ENCODE data around the gene HAPLN3.
"Not testable (repeated sequence)": the region's sequence is repeated elsewhere in the genome, so short reads cannot be mapped to it uniquely, and the experiment has no call there.

HAPLN3 gene

DNA sequence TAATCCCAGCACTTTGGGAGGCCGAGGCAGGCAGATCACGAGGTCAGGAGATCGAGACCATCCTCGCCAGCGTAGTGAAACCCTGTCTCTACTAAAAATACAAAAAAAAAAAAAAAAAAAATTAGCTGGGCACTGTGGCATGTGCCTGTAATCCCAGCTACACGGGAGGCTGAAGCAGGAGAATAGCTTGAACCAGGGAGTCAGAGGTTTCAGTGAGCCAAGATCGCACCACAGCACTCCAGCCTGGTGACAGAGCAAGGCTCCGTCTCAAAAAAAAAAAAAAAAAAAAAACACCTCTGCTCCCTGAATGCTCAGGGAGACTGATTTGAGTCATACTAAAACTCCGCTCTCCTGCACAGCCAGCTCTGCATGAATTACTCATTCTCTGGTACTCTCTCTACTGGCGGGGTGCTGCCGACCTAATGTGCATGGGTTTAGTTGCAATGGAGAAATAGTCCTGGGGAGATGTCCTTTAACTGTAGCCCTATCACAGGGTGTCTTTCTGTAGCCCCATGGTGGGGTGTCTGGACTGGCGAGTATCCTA lies 25.6 kb upstream of the HAPLN3 start:
- H3K4me1 ChIP-seq (ENCODE audit: control insufficient read depth, insufficient read depth, low read length); H3K9ac ChIP-seq (ENCODE audit: low read length); H3K27ac ChIP-seq (ENCODE audit: low read depth, low read length); H3K36me3 ChIP-seq (ENCODE audit: control insufficient read depth, insufficient read depth, low read length); H3K4me3 ChIP-seq (ENCODE audit: low read length); H3K27me3 ChIP-seq (ENCODE audit: control insufficient read depth, insufficient read depth, low read length): not testable (repeated sequence)

GRCh38 chr15:88920186-88920891 lies 25.0 kb upstream of the HAPLN3 start:
- H3K4me3 ChIP-seq (ENCODE audit: low read length), result no peak overlapping the region
- H3K27me3 ChIP-seq (ENCODE audit: control insufficient read depth, insufficient read depth, low read length), result peaks cover 2% of the 10 kb centered on the region
- no peaks in the 10 kb centered on the region for H3K36me3 ChIP-seq (ENCODE audit: control insufficient read depth, insufficient read depth, low read length)
- no peaks in the 10 kb centered on the region for H3K4me1 ChIP-seq (ENCODE audit: control insufficient read depth, insufficient read depth, low read length)
- H3K27ac ChIP-seq (ENCODE audit: low read depth, low read length), result no peak overlapping the region
- no peak overlapping the region for H3K9ac ChIP-seq (ENCODE audit: low read length)

- Histone ChIP-seq H3K27ac (ENCODE audit: low read depth, low read length) (no peak overlapping the region), H3K36me3 (ENCODE audit: control insufficient read depth, insufficient read depth, low read length) (no peaks in the 10 kb centered on the region), H3K9ac (ENCODE audit: low read length) (no peak overlapping the region), H3K4me3 (ENCODE audit: low read length) (no peak overlapping the region), H3K27me3 (ENCODE audit: control insufficient read depth, insufficient read depth, low read length) (peaks cover 2% of the 10 kb centered on the region), H3K4me1 (ENCODE audit: control insufficient read depth, insufficient read depth, low read length) (peaks cover under 1% of the 10 kb centered on the region)
Measured at GRCh38 chr15:88918738-88919137, 23.4 kb upstream of the HAPLN3 start.

- H3K4me3 ChIP-seq (ENCODE audit: low read length), result no peak overlapping the region
- no peak overlapping the region for H3K27ac ChIP-seq (ENCODE audit: low read depth, low read length)
- no peaks in the 10 kb centered on the region for H3K36me3 ChIP-seq (ENCODE audit: control insufficient read depth, insufficient read depth, low read length)
Measured at GRCh38 chr15:88917760-88918159, 22.4 kb upstream of the HAPLN3 start.

GRCh38 chr15:88915354-88915753 lies 20.0 kb upstream of the HAPLN3 start:
- Histone ChIP-seq H3K4me3 (ENCODE audit: low read length) (no peak overlapping the region), H3K27ac (ENCODE audit: low read depth, low read length) (no peak overlapping the region), H3K27me3 (ENCODE audit: control insufficient read depth, insufficient read depth, low read length) (peaks cover 2% of the 10 kb centered on the region), H3K9ac (ENCODE audit: low read length) (no peak overlapping the region), H3K4me1 (ENCODE audit: control insufficient read depth, insufficient read depth, low read length) (peaks cover 2% of the 10 kb centered on the region), H3K36me3 (ENCODE audit: control insufficient read depth, insufficient read depth, low read length) (no peaks in the 10 kb centered on the region)

More at GRCh38 chr15:88917760-88918159, 22.4 kb upstream of the HAPLN3 start:
- H3K27me3 ChIP-seq (ENCODE audit: control insufficient read depth, insufficient read depth, low read length), result peaks cover 2% of the 10 kb centered on the region
- H3K4me1 ChIP-seq (ENCODE audit: control insufficient read depth, insufficient read depth, low read length), result peaks cover 2% of the 10 kb centered on the region
- H3K9ac ChIP-seq (ENCODE audit: low read length), result no peak overlapping the region

DNA sequence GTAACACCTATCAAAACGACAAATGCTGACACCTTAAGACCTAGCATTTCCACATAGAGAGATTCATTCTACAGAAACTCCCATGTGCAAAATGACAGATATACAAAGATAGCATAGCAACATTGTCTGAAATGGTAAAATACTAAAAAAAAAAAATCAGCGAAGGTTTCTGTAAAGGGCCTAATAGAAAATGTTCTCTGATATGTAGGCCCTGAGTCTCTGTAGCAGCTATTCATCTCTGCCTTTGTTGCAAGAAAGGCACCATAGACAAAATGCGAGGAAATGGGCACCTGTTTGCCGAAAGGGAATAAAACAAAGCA lies 18.5 kb upstream of the HAPLN3 start:
- no peak overlapping the region for H3K9ac ChIP-seq (ENCODE audit: low read length)
- peaks cover 2% of the 10 kb centered on the region for H3K27me3 ChIP-seq (ENCODE audit: control insufficient read depth, insufficient read depth, low read length)
- H3K4me1 ChIP-seq (ENCODE audit: control insufficient read depth, insufficient read depth, low read length), result peaks cover 2% of the 10 kb centered on the region
- H3K4me3 ChIP-seq (ENCODE audit: low read length), result peak overlapping the region; percentile 78
- H3K36me3 ChIP-seq (ENCODE audit: control insufficient read depth, insufficient read depth, low read length), result no peaks in the 10 kb centered on the region
- no peak overlapping the region for H3K27ac ChIP-seq (ENCODE audit: low read depth, low read length)

DNA sequence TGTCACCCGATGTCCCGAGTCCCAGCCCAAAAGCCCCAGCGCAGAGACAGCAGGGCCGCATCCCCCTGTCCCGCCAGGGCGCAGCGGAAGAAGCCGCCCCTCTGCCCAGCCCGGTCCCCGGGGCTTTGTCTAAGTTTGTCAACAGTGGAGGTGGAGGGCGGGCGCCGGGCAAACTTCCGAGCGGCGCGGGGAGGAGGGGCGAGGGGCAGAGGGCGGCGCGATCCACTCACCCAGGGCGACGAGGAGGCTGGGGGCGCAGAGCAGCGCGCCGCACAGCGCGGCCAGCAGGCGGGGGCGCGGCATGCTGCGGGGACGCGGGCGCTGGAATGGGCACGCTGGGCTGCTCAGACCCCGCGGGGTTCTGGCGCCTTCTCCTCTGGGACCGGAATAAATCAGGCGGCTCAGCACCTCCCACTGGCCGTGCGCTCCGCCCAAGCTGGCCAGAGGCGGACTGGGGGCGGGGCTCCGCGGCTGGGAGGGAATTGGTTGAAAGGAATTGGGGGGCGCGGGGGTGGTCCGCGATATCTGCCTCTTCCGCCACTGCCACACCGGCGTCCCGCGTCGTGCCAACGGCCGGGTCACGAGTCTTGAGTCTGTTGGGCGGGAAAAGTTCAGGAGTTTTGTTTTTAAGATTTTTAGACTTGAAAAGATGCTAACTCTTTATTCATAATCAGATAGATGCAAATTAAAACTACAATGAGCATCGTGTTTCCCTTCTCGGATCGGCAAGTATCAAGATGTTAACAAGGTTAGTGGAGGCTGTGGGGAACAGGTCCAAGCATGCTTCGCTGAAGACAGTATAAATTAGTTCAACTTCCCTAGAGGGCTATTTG lies 17.9 kb upstream of the HAPLN3 start, which contains the start of gene MFGE8:
Gene MFGE8 (minus strand): TSS at position 363 of the 833 bp plus-strand sequence. CDS start 60 bp downstream, at position 303.
- H3K9ac ChIP-seq (ENCODE audit: low read length), result no peak within 1 kb of the TSS
- H3K36me3 ChIP-seq (ENCODE audit: control insufficient read depth, insufficient read depth, low read length), result no peaks in the 10 kb centered on the region
- H3K4me1 ChIP-seq (ENCODE audit: control insufficient read depth, insufficient read depth, low read length), result peaks cover 2% of the 10 kb centered on the region
- peak within 1 kb of the TSS; percentile 7 for H3K27ac ChIP-seq (ENCODE audit: low read depth, low read length)
- peak within 1 kb of the TSS; percentile 78 for H3K4me3 ChIP-seq (ENCODE audit: low read length)
- H3K27me3 ChIP-seq (ENCODE audit: control insufficient read depth, insufficient read depth, low read length), result peaks cover 2% of the 10 kb centered on the region

- Histone ChIP-seq H3K27ac (ENCODE audit: low read depth, low read length) (no peak overlapping the region), H3K4me3 (ENCODE audit: low read length) (peak overlapping the region; percentile 78), H3K9ac (ENCODE audit: low read length) (no peak overlapping the region), H3K27me3 (ENCODE audit: control insufficient read depth, insufficient read depth, low read length) (peaks cover 2% of the 10 kb centered on the region), H3K36me3 (ENCODE audit: control insufficient read depth, insufficient read depth, low read length) (no peaks in the 10 kb centered on the region), H3K4me1 (ENCODE audit: control insufficient read depth, insufficient read depth, low read length) (peaks cover 2% of the 10 kb centered on the region)
Measured at GRCh38 chr15:88912500-88912921, 17.2 kb upstream of the HAPLN3 start.

DNA sequence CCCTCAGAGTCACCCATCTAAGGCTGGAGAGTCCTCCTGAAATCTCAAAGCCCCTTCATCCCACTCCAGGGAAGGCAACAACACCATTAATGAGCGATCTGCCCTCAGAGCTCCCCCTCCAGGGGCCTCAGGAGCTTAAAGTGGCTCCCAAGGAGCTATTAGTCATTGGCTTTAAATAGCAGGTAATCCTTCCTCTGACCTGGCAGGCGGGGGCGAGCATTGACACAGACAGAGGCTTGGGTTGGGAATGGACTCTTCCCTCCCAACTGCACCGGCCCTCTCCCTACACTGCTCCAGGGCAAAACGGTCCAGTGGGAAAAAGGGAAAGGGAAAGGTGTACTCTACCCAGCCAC lies 16.4 kb upstream of the HAPLN3 start:
- H3K4me3 ChIP-seq (ENCODE audit: low read length), result peak overlapping the region; percentile 78
- H3K27ac ChIP-seq (ENCODE audit: low read depth, low read length), result no peak overlapping the region

GRCh38 chr15:88909956-88910831 lies 14.8 kb upstream of the HAPLN3 start:
- no peak overlapping the region for H3K27ac ChIP-seq (ENCODE audit: low read depth, low read length)
- H3K4me3 ChIP-seq (ENCODE audit: low read length), result no peak overlapping the region
- peaks cover 2% of the 10 kb centered on the region for H3K4me1 ChIP-seq (ENCODE audit: control insufficient read depth, insufficient read depth, low read length)
- no peak overlapping the region for H3K9ac ChIP-seq (ENCODE audit: low read length)
- H3K36me3 ChIP-seq (ENCODE audit: control insufficient read depth, insufficient read depth, low read length), result no peaks in the 10 kb centered on the region
- H3K27me3 ChIP-seq (ENCODE audit: control insufficient read depth, insufficient read depth, low read length), result no peaks in the 10 kb centered on the region

More for the DNA sequence above, 16.4 kb upstream of the HAPLN3 start:
- H3K27me3 ChIP-seq (ENCODE audit: control insufficient read depth, insufficient read depth, low read length), result peaks cover 2% of the 10 kb centered on the region
- peaks cover 2% of the 10 kb centered on the region for H3K4me1 ChIP-seq (ENCODE audit: control insufficient read depth, insufficient read depth, low read length)
- H3K9ac ChIP-seq (ENCODE audit: low read length), result no peak overlapping the region
- H3K36me3 ChIP-seq (ENCODE audit: control insufficient read depth, insufficient read depth, low read length), result no peaks in the 10 kb centered on the region

- H3K4me3 ChIP-seq (ENCODE audit: low read length), result no peak overlapping the region
- H3K27ac ChIP-seq (ENCODE audit: low read depth, low read length), result no peak overlapping the region
- peaks cover 2% of the 10 kb centered on the region for H3K4me1 ChIP-seq (ENCODE audit: control insufficient read depth, insufficient read depth, low read length)
- H3K27me3 ChIP-seq (ENCODE audit: control insufficient read depth, insufficient read depth, low read length), result no peaks in the 10 kb centered on the region
- H3K36me3 ChIP-seq (ENCODE audit: control insufficient read depth, insufficient read depth, low read length), result no peaks in the 10 kb centered on the region
- no peak overlapping the region for H3K9ac ChIP-seq (ENCODE audit: low read length)
Measured at GRCh38 chr15:88908697-88909621, 13.6 kb upstream of the HAPLN3 start.
